HG02973 (cell line): Measurements from ENCODE around the gene C22orf23.
"Not testable (repeated sequence)": the region's sequence is repeated elsewhere in the genome, so short reads cannot be mapped to it uniquely, and the experiment has no call there.

Experiments used
- ATAC-seq: cut with Tn5 transposase; IDR thresholded peaks from one replicate; pipeline ENCODE4 v1.9.1; 2021; ENCODE audit warnings: moderate library complexity; ENCODE audit not compliant: unreplicated experiment

Gene C22orf23

DNA sequence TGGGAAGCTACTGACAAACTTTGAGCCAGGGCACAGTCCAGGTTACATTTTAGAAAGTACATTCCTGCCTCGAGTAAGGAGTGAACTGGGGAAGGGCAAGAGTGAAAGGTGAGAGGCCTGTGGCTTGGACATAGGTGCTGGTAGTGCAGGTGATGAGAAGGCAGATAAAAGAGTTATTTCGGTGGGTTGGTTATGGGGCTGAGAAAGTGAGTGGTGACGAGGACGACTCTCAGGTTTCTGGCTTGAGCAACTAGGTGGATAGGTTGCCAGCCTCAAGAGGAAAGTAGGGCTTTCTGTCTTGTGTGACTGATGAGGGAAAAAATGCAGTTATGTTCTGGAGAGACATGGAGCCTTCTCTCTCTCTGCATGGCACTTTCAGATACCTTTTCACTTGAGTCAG lies 3.8 kb upstream of the C22orf23 start:
- ATAC-seq: no peak

DNA sequence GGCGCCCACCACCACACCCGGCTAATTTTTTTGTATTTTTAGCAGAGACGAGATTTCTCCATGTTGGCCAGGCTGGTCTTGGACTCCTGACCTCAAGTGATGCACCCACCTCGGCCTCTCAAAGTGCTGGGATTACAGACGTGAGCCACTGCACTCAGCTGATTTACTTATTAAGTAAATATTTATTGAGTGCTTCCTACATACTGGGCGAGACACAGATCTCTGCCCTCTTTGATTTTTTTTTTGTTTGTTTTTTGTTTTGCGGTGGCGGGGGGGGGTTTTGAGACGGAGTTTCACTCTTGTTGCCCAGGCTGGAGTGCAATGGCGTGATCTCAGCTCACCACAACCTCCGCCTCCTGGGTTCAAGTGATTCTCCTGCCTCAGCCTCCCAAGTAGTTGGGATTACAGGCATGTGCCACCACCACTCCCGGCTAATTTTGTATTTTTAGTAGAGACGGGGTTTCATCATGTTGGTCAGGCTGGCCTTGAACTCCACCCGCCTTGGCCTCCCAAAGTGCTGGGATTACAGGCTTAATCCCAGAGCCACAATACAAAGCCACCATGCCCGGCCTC lies 2.5 kb upstream of the C22orf23 start:
- not testable (repeated sequence) for ATAC-seq

DNA sequence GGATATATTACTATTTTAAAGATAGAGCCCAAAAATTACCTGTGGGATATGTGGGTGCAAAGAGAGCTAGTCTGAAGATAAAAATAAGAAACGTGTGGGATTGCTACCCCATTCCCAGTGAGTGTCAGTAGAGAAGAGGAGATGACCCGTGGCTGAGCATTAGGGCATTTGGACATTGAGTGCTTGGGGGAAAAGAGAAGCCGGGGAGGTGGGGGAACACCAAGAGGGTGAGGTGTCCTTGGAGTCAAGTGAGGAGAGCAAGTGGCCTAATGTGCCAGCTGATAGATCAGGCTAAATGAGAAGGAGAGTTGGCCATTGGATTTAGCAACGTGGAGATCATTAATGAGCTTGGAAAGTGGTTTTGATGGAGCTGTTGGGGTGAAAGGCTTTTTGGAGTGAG lies 1.3 kb upstream of the C22orf23 start:
- no peak for ATAC-seq

DNA sequence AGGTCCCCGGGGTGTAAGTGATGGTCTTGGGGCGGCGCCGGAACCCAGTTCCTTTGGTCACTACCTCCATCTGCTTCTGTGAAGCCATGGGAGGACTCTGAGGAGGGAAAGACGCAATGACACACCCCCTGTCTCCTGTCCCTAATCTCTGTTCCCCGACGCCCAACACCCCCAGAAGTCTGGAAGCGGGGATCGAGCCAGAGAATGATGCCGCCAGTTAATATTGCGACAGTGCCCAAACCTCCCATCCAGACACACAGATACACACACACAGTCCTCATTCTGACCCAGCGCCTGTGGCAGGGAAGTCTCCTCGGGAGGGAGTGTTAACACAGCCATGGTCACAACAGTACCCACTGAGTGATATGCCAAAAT lies 352 bp downstream of the C22orf23 start:
- no peak for ATAC-seq

DNA sequence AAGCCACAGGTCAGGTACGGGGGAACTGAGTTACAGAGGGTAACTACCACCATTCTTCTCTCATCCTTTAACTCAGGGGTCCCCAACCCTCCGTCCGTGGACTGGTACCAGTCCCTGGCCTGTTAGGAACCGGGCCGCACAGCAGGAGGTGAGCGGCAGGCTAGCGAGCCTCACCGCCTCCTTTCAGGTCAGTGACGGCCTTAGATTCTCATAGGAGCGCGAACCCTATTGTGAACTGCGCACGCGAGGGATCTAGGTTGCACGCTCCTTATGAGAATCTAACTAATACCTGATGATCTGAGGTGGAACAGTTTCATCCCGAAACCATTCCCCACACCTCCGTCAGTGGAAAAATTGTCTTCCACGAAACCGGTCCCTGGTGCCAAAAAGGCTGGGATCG lies 772 bp downstream of the C22orf23 start:
- ATAC-seq: not testable (repeated sequence)

DNA sequence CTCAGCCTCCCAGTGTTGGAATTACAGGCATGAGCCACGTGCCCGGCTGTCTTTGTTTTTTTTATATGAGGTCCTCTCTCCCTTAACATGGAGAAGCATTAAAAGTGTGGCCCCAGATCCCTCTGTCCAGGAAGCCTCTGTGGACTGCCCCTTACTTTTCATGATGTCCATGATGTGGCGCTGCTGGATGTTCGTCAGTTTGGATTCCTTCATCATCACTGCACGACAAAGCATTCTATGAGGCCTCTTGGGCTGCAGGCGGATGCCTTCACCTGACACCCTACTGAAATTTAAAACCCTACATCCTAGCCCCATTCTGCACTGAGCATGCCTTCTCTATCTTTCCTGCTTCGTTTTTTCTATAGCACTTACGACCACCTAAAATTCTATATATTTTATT lies 2.1 kb downstream of the C22orf23 start:
- no peak for ATAC-seq

DNA sequence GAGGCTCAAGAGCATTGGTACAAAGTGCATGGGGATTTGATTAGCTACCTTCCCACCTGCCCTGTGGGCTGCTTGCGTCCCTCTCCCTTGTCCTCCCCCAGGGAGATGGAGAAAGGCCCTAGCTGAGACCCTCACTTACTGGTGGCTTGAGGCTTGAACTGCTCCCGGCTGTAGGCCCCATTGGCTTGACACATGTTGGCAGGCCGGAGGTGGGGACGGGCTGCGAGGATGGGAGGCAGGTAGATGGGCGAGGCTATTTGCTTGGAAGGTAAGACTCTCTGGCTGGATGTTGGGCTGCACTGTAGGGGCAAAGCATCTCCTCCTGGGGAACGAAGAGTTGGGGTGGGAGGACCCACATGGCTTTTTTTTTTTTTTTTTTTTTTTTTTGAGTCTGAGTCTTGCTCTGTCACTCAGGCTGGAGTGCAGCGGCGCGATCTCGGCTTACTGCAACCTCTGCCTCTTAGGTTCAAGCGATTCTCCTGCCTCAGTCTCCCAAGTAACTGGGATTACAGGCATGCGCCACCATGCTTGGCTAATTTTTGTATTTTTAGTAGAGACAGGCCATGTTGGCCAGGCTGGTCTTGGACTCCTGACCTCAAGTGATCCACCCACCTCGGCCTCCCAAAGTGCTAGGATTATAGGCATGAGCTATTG lies 6.1 kb downstream of the C22orf23 start:
- ATAC-seq: not testable (repeated sequence)

DNA sequence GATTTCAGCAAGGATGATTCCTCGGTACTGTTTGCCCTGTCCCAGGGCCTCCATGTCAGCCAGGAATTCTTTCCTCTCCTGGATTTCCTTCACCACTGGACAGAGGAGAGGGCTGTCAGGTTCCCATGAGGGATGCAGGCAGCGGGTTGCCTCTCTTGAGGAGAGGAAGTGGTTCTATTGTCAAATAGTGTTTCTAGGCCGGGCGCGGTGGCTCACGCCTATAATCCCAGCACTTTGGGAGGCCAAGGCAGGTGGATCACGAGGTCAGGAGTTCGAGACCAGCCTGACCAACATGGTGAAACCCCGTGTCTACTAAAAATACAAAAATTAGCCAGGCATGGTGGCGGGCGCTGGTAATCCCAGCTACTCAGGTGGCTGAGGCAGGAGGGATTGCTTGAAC lies 9.0 kb downstream of the C22orf23 start:
- not testable (repeated sequence) for ATAC-seq

DNA sequence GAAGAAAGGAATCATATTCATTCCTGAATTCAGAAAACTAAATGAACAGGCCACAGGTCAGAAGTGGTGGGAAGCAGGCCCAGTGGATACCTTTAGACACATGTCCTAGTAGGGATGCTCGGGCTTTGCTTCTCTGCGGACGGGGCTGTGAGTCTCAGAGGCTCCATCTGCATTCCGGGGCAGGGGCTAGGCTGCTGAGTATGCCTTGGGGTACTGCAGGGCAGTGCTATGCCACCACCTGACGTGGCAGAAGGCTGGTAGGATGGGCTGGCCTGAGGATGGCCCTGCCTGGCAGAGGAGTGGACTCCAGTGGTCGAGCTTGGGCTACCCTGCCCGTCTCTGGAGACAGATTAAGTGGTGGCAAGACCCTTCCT lies 9.6 kb downstream of the C22orf23 start:
- ATAC-seq: no peak

DNA sequence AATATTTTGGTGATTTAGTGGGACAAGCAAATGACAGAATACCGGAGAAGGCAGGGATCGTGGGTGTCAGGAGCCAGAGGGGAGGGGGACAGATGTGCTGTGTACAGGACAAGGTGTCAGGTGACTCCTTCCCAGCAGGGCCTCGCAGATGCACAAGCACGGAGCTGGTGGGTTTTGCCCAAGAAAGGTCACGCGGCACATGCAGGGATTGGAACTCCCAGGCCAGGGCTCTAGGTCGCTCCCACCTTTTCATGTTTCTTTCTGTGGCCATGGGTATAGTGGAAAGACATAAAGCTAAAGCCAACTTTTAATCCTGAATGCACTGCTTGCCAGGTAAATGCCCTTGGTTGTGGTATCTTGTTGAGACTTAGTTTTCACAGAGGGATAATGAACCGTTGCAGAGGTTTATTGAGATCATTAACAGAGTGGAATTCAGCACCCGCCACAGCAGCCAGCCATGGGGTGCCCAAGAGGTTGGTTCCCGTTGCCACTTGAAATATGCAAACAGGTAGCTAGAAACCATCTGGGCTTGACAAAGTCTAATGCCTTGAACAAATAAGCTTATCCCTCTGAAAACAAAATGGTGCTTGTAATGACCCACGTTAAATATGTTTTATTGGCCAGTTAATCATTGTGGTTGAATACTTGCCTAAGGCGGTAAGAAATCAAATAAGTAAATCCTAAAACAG lies 10.1 kb downstream of the C22orf23 start:
- no peak for ATAC-seq

DNA sequence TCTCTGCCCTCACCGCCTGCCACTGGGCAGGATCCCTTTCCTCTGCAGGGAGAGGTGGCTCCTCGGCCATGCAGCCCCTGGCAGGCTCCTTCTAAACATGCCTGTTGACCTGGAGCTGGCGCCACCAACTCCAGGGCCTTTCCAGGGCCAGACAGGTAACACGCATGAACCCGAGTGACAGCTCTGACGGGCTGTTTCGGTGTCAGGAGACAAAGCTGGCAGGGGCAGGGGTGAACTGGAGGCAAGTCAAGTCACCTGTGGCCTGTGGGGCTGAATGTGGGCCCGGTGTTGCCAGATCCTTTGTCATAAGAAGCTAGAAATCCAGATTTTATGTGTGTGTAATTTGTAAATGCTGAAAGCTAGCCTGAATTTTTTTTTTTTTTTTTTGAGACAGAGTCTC lies 11.3 kb downstream of the C22orf23 start:
- ATAC-seq: no peak

DNA sequence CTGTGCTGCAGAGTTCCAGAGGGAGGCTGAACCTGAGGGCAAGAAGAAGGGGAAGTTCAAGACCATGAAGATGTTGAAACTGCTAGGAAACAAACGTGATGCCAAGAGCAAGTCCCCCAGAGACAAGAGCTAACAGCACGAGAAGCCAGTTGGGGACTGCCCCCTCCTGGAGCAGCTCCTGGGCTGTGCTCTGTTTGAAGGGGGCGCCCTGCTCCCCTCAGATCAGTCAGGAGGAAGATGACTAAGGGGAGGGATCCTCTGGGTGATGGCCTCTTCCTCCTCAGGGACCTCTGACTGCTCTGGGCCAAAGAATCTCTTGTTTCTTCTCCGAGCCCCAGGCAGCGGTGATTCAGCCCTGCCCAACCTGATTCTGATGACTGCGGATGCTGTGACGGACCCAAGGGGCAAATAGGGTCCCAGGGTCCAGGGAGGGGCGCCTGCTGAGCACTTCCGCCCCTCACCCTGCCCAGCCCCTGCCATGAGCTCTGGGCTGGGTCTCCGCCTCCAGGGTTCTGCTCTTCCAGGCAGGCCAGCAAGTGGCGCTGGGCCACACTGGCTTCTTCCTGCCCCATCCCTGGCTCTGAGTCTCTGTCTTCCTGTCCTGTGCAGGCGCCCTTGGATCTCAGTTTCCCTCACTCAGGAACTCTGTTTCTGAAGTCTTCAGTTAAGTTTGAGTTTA lies 12.6 kb downstream of the C22orf23 start:
- ATAC-seq: no peak

DNA sequence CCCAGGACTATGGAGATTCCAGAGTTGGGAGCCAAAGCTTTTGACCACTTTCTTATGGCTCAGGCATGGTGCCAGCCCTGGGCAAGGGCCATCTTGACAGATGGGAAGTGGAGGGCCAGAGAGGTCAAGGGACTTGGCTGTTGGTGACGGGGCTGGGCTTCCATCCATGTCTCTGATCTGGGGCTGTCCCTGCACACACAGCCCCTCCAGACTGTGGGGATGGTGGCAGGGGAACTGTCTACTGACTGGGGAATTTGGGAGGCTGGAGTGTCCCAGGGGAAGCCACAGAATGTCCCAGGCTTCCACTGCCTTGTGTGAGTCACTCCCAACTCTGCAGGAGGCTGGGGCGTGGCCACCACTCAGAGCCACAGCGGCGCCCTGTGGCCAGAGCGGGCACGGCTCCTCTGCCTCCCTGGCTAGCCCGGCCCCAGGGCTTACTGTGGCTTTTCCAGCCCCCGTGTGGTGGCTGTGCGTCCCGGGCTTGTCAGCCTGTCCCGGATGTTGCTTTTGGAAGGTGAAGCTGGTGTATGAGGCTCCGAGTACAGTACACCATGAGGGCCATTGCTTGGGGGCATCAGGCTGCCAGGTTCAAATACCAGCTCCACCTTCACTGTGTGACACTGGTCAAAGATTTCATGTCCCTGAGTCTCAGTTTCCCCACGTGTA lies 19.6 kb downstream of the C22orf23 start:
- ATAC-seq: peak; percentile 80

DNA sequence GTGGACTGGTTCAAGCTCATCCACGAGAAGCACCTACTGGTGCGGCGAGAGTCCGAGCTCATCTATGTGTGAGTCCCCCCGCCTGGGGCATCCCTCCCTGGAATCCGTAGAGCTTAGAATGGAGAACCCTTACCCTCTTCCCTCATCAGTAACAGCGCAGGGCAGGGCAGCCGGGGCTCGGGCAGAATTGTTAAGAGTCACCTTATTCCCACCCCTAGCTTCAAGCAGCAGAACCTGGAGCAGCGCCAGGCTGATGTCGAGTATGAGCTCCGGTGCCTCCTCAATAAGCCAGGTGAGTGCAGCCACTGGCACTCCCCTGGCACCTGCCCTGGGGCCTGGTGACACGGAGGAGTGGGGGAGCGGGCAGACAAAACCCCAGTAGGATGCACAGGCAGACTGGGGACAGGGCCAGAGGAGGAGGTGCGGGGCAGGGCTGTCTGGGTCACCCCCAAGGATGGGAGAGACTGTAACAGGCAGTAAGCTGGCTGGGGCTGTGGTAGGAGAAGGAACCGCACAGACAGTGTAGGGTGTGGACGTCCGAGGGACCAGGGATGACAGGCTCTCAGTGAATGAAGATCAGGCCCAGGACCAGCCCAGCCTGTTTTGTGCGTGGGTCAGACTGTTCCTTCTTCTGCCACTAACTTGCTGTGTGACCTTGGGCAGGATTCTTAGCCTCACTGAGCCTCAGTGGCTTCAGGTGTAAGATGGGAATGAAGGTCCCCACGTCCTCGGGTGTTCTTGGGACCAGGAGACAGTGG lies 20.4 kb downstream of the C22orf23 start:
- ATAC-seq: no peak

DNA sequence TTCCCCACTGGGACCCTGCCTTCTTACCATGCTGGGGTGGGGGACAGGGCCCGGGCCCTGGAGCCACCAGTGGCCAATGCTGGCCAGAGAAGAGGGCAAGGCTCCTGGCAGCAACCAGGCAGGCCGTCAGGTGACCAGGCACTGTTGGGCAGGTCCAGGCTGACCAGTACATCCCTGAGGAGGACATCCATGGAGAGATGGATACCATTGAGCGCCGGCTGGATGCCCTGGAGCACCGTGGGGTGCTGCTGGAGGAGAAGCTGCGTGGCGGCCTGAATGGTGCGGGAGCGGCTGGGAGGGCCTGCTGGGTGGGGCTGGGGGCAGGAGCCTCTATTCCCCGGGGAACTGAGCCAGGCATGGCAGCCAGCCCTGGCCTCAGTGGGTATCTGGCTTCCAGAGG lies 21.0 kb downstream of the C22orf23 start:
- no peak for ATAC-seq

DNA sequence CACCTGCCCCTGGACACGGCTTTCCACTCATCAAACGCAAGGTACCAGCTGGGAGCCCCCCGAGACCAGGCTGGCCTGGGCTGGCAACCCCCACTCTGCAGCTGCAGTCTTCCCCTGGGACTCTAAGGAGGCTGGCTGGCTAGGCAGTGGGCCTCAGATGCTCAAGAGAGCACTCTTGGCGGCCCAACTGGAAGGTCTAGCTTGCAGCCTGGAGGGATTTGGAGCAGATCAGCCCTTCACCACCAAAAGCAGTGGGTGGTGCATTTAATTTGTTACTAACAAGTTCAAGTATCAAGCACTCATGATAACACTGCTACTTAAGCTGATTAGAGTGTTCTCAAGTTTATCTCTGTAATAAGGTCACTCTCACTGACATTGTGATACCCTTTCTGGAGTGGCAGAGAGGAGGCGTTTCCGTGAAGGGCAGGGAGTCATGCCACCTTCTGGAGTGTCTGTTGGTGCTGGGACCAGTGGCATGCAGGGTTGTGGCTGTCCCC lies 21.5 kb downstream of the C22orf23 start:
- no peak for ATAC-seq

DNA sequence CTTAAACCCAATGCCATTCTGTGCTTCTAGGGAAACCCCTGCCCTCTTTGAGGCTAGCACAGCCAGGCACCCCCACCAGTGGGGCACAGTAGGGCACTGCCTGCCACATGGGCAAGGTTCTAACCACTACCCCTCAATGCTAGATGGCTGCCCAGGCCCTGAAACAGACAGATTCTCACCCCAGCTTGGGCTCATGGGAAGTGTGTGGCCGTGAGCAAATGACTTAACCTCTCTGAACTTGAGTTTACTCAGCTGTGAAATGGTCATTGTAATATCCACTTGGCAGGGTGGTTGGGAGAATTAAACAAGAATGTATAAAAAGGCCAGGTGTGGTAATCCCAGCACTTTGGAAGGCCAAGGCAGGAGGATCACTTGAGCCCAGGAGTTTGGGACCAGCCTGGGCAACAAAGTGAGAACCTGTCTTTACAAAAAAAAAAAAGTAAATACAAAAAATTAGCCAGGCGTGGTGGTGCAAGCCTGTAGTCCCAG lies 22.4 kb downstream of the C22orf23 start:
- ATAC-seq: no peak

DNA sequence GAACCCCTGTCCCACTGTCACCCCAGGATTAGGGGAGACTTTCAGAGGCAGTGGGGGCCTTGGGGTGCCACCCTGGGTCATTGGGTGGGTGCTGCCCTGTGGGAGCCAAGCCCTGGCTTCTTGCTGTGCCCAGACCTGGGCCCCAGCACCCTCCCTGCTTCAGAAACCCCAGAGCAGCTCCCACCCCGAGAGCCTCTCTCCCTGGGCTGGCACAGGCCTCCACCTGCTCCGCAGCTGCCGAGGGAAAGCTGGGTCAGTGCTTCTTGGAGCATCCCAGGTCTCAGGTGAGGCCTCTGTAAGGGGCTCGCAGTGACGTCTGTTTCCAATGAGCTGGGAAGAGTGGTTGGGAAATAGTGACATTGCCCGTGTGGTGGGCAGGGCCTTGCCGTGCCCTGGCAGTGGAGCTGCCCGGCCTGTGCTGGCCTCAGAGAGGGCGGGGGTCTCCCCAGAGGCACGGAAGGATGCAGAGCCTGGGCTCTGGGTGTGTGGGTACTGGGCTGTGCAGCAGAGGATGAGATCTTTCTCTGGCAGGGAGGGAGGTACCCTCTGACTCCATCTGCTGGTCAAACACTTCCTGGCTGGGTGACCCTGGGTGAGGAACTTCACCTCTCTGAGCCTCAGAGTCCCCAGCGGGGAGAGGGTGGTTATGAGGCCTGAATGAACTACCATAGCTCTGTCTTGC lies 23.0 kb downstream of the C22orf23 start:
- ATAC-seq: no peak

DNA sequence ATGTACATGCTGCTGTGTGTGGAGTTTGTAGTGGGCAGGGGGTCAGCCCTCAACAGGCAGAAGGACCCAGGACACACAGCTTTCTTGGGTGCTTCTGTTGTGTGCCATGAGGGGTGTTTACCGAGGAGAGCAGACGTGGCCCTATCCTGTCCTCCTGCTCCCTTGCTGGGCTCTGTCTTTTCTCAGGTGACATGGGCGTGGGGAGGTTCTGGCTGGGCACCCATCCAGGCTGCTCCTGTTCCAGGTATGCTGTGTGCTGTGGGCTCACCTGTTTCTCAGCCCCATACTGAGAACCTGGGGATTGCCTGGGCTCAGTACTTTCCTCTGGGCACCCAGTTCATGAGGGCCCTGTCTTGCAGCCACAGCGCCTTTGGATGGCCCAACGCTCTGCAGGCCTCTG lies 24.0 kb downstream of the C22orf23 start:
- no peak for ATAC-seq

DNA sequence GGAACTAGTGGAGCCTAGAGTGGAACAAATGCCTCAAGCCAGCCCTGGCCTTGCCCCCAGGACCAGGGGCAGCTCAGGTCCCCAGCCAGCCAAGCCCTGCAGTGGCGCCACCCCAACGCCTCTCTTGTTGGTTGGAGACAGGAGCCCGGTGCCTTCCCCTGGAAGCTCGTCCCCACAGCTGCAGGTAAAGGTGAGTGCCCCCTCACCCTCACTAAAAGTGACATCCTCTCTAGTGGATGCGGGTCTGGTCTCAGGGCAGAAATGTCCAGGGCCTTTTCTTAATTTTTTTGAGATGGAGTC lies 25.8 kb downstream of the C22orf23 start:
- ATAC-seq: no peak
